ENCODE measurements around the gene PDE1A.

- TF ChIP-seq CTCF (IDR thresholded peaks at IDR 0.05): no peak
- TF ChIP-seq POLR2A (IDR thresholded peaks at IDR 0.05): no peak
Observed at GRCh38 chr2:182379241-182379640, 47.6 kb downstream of the PDE1A start.

All from thyroid gland (tissue), 4 donors.